Measurements from ENCODE around the gene LY6G5B.

DNA sequence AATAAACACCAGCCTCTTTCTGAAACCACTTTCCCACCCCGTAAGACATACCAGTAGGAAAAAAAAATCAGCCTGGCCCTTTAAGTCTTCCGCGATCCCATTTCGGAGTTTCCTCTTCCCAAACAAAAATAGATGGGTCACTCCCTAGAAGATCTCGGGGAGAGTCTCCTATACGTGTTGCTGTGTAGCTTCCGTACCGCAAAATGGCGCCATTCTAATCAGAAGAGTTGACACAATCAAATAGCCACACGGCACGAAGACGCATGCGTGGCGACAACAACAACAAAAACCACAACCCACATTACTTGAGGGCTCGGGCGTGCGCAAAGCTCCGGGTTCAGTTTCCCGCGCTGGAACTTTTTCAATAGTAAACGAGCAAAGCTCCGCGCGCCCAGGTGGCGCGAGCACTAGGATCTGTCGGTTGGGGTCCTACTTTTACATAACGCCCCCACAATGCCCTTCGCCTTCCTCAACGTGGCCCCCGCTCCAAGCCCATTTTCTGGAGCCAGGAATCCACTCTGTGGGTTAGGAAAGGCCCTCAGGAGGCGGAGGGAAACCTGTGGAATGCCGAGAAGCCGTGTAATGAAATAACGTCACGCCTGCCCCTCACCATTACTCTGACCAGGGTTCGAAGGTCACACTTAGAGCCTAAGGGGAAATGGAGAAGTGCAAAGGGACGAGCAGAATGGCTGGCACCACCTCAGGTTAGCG is 4.8 kb upstream of the LY6G5B start, which contains the start of gene GPANK1:
- no peak for TF ChIP-seq EZH2 (IDR thresholded peaks at IDR 0.05)
- TF ChIP-seq POLR2AphosphoS5 (IDR thresholded peaks at IDR 0.05; ENCODE audit: borderline replicate concordance, low read depth, low read length), result peak; percentile 81
- TF ChIP-seq FOXP2 (optimal IDR thresholded peaks at IDR 0.05; ENCODE audit: control extremely low read depth, extremely low read length, insufficient read depth), result peak; percentile 100

Data from SK-N-MC (cell line).